HepG2 (cell line): ENCODE data around the gene GATAD2B. TPM values are rescaled to one million over a fixed set of nuclear protein-coding genes. Genes with fewer than 3 reads are reported as not detected.
A peak's percentile ranks its signal among the peaks of the same experiment; 100 is the strongest.

Source experiments
- ATAC-seq: fragments of 200-7000 bp; cut with Tn5 transposase; 3 replicates; pipeline ENCODE4 v1.9.1; 2020; ENCODE audit warnings: mild to moderate bottlenecking, moderate library complexity
- BruUV-seq: library from RNA; stranded (reverse); fragments of 400-500 nt; replicated peaks from 2 replicates; lab custom pipeline; 2021; lab: Mats Ljungman, UMichigan
- CTCF ChIA-PET: fragments of 300-600 bp; formaldehyde crosslinking; extraction: SDS; loops from one replicate; lab custom pipeline; 2021; ENCODE audit warnings: low total read pairs, inconsistent platforms, low intra/inter-chr PET ratio; lab: Yijun Ruan, JAX
- POLR2A ChIA-PET: fragments of 350-600 bp; sonication (Branson Sonifier 250); formaldehyde crosslinking; loops from one replicate; lab custom pipeline; 2020; ENCODE audit warnings: antibody characterized with exemption, inconsistent platforms; lab: Yijun Ruan, JAX
- DNase-seq: peaks from one replicate; pipeline ENCODE4 v3.0.0-alpha.2; 2015; ENCODE audit warnings: low spot score
- FAIRE-seq: peaks from 3 replicates; lab custom pipeline; 2011; peaks lifted over from hg19 to GRCh38; lab: Jason Lieb, UNC
- H2AFZ ChIP-seq: one replicate; pipeline ENCODE4 v1.6.1; 2011; ENCODE audit warnings: low read length, inconsistent platforms
- H3K27ac ChIP-seq: fragments of 300-600 bp; 3 replicates; pipeline ENCODE4 v1.8.0; 2011; ENCODE audit warnings: mixed run types, mild to moderate bottlenecking, mixed read lengths, low read length, inconsistent platforms; ENCODE audit not compliant: insufficient read depth; ENCODE audit errors: extremely low read length
- H3K27me3 ChIP-seq, 2 experiments: fragments of 200-600 bp in 1 of 2; 2 replicates in 1 of 2; 3 replicates in 1 of 2; pipeline versions ENCODE4 v1.6.0 to v1.8.0; 2011; ENCODE audit warnings: low read length in 2 of 2, mild to moderate bottlenecking in 2 of 2, moderate library complexity in 2 of 2, inconsistent platforms in 1 of 2; ENCODE audit not compliant: insufficient read depth in 2 of 2, control insufficient read depth in 1 of 2
- H3K36me3 ChIP-seq, 2 experiments: fragments of 200-600 bp in 1 of 2; replicated peaks in 1 of 2; 2 replicates in 1 of 2; 3 replicates in 1 of 2; pipeline versions ENCODE4 v1.5.1 to v1.8.0; 2011; ENCODE audit warnings: low read length in 2 of 2, inconsistent platforms in 1 of 2; ENCODE audit not compliant: insufficient read depth in 2 of 2, control insufficient read depth in 1 of 2
- H3K4me1 ChIP-seq: 2 replicates; pipeline ENCODE4 v1.5.1; 2012; ENCODE audit warnings: low read length, inconsistent platforms; ENCODE audit not compliant: insufficient read depth
- H3K4me2 ChIP-seq: 2 replicates; pipeline ENCODE4 v1.6.0; 2011; ENCODE audit warnings: low read depth, low read length, inconsistent platforms
- H3K4me3 ChIP-seq, 3 experiments: fragments of 200-600 bp in 1 of 3; sonication (generic), shearing (Covaris generic) in 1 of 3; replicated peaks in 1 of 3; 2 replicates each; pipeline ENCODE4 v1.5.1; 2011 to 2016; ENCODE audit warnings: low read length in 3 of 3, inconsistent platforms in 2 of 3, low read depth in 2 of 3, mild to moderate bottlenecking in 2 of 3, control low read depth in 1 of 3, mixed read lengths in 1 of 3; ENCODE audit not compliant: insufficient read depth in 1 of 3
- H3K79me2 ChIP-seq: one replicate; pipeline ENCODE4 v1.6.1; 2011; ENCODE audit warnings: low read length, inconsistent platforms; ENCODE audit not compliant: insufficient read depth
- H3K9ac ChIP-seq: 2 replicates; pipeline ENCODE4 v1.6.0; 2011; ENCODE audit warnings: mild to moderate bottlenecking, low read depth, low read length, inconsistent platforms; ENCODE audit not compliant: insufficient read depth
- H3K9me3 ChIP-seq: 2 replicates; pipeline ENCODE4 v1.5.1; 2012; ENCODE audit warnings: mild to moderate bottlenecking, low read length
- H4K20me1 ChIP-seq: 2 replicates; pipeline ENCODE4 v1.6.0; 2011; ENCODE audit warnings: inconsistent platforms, mild to moderate bottlenecking, low read length, moderate library complexity; ENCODE audit not compliant: insufficient read depth
- CBFB ChIP-seq: sonication (generic); formaldehyde crosslinking; IDR thresholded peaks from 2 replicates; pipeline ENCODE4 v1.4.0; 2020; ENCODE audit warnings: missing genetic modification reagents
- CBX5 ChIP-seq: sonication (generic); formaldehyde crosslinking; IDR thresholded peaks from 2 replicates; pipeline ENCODE4 v1.4.0; 2020; ENCODE audit warnings: missing genetic modification reagents, borderline replicate concordance
- GABPB1 ChIP-seq: IDR thresholded peaks from 2 replicates; pipeline ENCODE4 v1.6.1; 2016; ENCODE audit warnings: mild to moderate bottlenecking, missing genetic modification reagents, moderate library complexity, missing compliant biosample characterization
- HDAC6 ChIP-seq: fragments of 200-600 bp; sonication (generic); IDR thresholded peaks from 2 replicates; pipeline ENCODE4 v1.7.0; 2017; ENCODE audit warnings: mild to moderate bottlenecking, antibody characterized with exemption, low read length, low read depth
- HNF1B ChIP-seq: sonication (generic); formaldehyde crosslinking; IDR thresholded peaks from 2 replicates; pipeline ENCODE4 v1.5.1; 2020; ENCODE audit warnings: mild to moderate bottlenecking, moderate library complexity, missing genetic modification reagents
- SETDB1 ChIP-seq: sonication (generic); formaldehyde crosslinking; IDR thresholded peaks from 2 replicates; pipeline ENCODE4 v1.5.1; 2020; ENCODE audit warnings: missing genetic modification reagents, mild to moderate bottlenecking, borderline replicate concordance
- ZNF12 ChIP-seq: sonication (generic); formaldehyde crosslinking; IDR thresholded peaks from 2 replicates; pipeline ENCODE4 v1.5.0; 2020; ENCODE audit warnings: missing genetic modification reagents
- ZNF264 ChIP-seq: sonication (generic); formaldehyde crosslinking; IDR thresholded peaks from 2 replicates; pipeline ENCODE4 v1.4.0; 2020; ENCODE audit warnings: missing genetic modification reagents
- ZNF296 ChIP-seq: sonication (generic); formaldehyde crosslinking; conservative IDR thresholded peaks from 2 replicates; pipeline ENCODE4 v1.5.0; 2020; ENCODE audit warnings: mild to moderate bottlenecking, missing genetic modification reagents
- ZNF33A ChIP-seq: sonication (generic); formaldehyde crosslinking; IDR thresholded peaks from 2 replicates; pipeline ENCODE4 v1.5.1; 2020; ENCODE audit warnings: missing genetic modification reagents, mild to moderate bottlenecking, moderate library complexity, borderline replicate concordance
- WGBS: methylation state at CpG from one replicate; pipeline ENCODE4 v1.1.6; 2017; ENCODE audit warnings: low lambda C conversion rate; 5-methylcytosine and 5-hydroxymethylcytosine counted together
- in situ Hi-C: cut with HindIII; loops from 2 replicates; pipeline ENCODE4 v1.10.0; 2017; ENCODE audit warnings: low pct_unique_long_range_greater_than_20kb; ENCODE audit not compliant: extremely low pct_ligation_motif_present
- intact Hi-C: fragments of 100-400 bp; cut with micrococcal nuclease; formaldehyde crosslinking; loops from one replicate; pipeline ENCODE4 v1.10.0; 2022; ENCODE audit not compliant: unreplicated experiment
- polyA plus RNA-seq, 8 experiments: library from polyadenylated mRNA; depleted of rRNA in 3 of 8; stranded (reverse) in 7 of 8; unstranded in 1 of 8; fragments of >200 nt; fragmentation: Illumina TruSeq in 4 of 8; extraction: Trizol in 4 of 8; gene quantifications; 2 replicates each; pipeline versions ENCODE4 v1.2.1 to v1.2.3, GENCODE V29; 2011 to 2016; ENCODE audit warnings: low read depth in 4 of 8, missing spikeins in 1 of 8, mixed read lengths in 1 of 8; ENCODE audit not compliant: insufficient read depth in 1 of 8
- total RNA-seq, 5 experiments: library from RNA; depleted of rRNA; stranded (reverse); fragments of >200 nt; fragmentation: Illumina TruSeq; extraction: Trizol; gene quantifications; 2 replicates each; pipeline ENCODE4 v1.2.3, GENCODE V29; 2016; ENCODE audit warnings: low read depth in 1 of 5
- TF ChIP-seq, protein P1 (sequence below): IDR thresholded peaks from 2 replicates; pipeline ENCODE4 v1.6.1; 2016; ENCODE audit warnings: missing genetic modification reagents, missing compliant biosample characterization

GATAD2B gene
- total and polyA plus RNA-seq, 2 of the 13 experiments (the other 11 are each of a cell fraction or from before 2014, with no cell fraction given): 3.2 to 5.2 TPM

- H3K4me1 ChIP-seq: peaks cover 70% of the 10 kb centered on the region
- no peak for DNase-seq
These were observed 35.0 kb upstream of the GATAD2B start for GRCh38 chr1:153957744-153958110.

More at GRCh38 chr1:153957744-153958110, 35.0 kb upstream of the GATAD2B start:
- Histone ChIP-seq H3K9ac (peak overlapping the region; percentile 85), H4K20me1 (peaks cover 7% of the 10 kb centered on the region; the same call in 1 of the 2 replicates), H3K79me2 (peaks cover 55% of the 10 kb centered on the region), H3K27me3 (peaks cover 0 to 7% of the 10 kb centered on the region in 2 experiments; a peak in 1 of 5 replicates), H3K4me2 (peak overlapping the region; percentile 89), H3K36me3 (peaks cover 0 to 17% of the 10 kb centered on the region in 2 experiments; a peak in 4 of 5 replicates), H2AFZ (no peak overlapping the region), H3K27ac (peak overlapping the region; percentile 75), H3K4me3 (peak overlapping the region; percentile 89 to 99 (median 92)), H3K9me3 (no peaks in the 10 kb centered on the region)
- in situ Hi-C loops: no loop called here
- intact Hi-C loops: loop anchor here (5.0 kb wide), 1 partner anchor 35 kb away; the partner anchor contains the start of gene GATAD2B
- ChIA-PET POLR2A (interaction anchor here (1.0 to 7.0 kb wide), 6 partner anchors 9 to 33 kb away, joined by 3 to 89 read pairs (median 14); partner anchors contain the start of genes CREB3L4, DENND4B, JTB and RAB13), CTCF (interaction anchor here (0.8 kb wide), 1 partner anchor 9 kb away, joined by 3 read pairs; no protein-coding TSS in a partner anchor)
- TF ChIP-seq GABPB1 (no peak), CBX5 (CRISPR knock-in tag) (no peak), ZNF264 (CRISPR knock-in tag) (no peak), HDAC6 (no peak), HNF1B (CRISPR knock-in tag) (peak; percentile 1; the same call in 1 of the 2 replicates), CBFB (CRISPR knock-in tag) (peak; percentile 8; the same call in 1 of the 2 replicates), ZNF33A (CRISPR knock-in tag) (no peak), SETDB1 (CRISPR knock-in tag) (0 out of 2 replicates have a peak, but pooled peaks have one; percentile 12), ZNF12 (CRISPR knock-in tag) (no peak), ZNF296 (CRISPR knock-in tag) (no peak)
- TF ChIP-seq, protein P1, sequence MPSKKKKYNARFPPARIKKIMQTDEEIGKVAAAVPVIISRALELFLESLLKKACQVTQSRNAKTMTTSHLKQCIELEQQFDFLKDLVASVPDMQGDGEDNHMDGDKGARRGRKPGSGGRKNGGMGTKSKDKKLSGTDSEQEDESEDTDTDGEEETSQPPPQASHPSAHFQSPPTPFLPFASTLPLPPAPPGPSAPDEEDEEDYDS (CRISPR knock-in tag): no peak
- under 1% methylated on average over 12 of the region's 13 CpGs for WGBS
- FAIRE-seq: no peak
- ATAC-seq: peak; percentile 19
- no TSS peak for BruUV-seq
